Stimulated activated CD8-positive, alpha-beta memory T cell treated with anti-CD3 and anti-CD28 coated beads, Interleukin-7, amount 100 ng/mL, for 1 hour (primary cell): Measurements from ENCODE around the gene CTNND2.
"Not testable (repeated sequence)": the region's sequence is repeated elsewhere in the genome, so short reads cannot be mapped to it uniquely, and the experiment has no call there.

Experiments
- DNase-seq, 2 donors: peaks; one replicate each; pipeline ENCODE4 v3.0.0-alpha.2; 2020; ENCODE audit warnings: low read depth in 2 of 2

The CTNND2 gene

GRCh38 chr5:11319836-11320580 lies 584.2 kb downstream of the CTNND2 start:
- no peak for DNase-seq

GRCh38 chr5:11313694-11314093 lies 590.6 kb downstream of the CTNND2 start:
- DNase-seq: not testable (repeated sequence)

GRCh38 chr5:11311731-11312130 lies 592.5 kb downstream of the CTNND2 start:
- no peak for DNase-seq

GRCh38 chr5:11311272-11311671 lies 593.0 kb downstream of the CTNND2 start:
- DNase-seq: no peak

- DNase-seq: no peak
These were observed 594.1 kb downstream of the CTNND2 start for GRCh38 chr5:11310158-11310557.

- DNase-seq: no peak
These were observed 597.9 kb downstream of the CTNND2 start for GRCh38 chr5:11306365-11306764.

GRCh38 chr5:11305245-11305644 lies 599.0 kb downstream of the CTNND2 start:
- no peak for DNase-seq

DNA sequence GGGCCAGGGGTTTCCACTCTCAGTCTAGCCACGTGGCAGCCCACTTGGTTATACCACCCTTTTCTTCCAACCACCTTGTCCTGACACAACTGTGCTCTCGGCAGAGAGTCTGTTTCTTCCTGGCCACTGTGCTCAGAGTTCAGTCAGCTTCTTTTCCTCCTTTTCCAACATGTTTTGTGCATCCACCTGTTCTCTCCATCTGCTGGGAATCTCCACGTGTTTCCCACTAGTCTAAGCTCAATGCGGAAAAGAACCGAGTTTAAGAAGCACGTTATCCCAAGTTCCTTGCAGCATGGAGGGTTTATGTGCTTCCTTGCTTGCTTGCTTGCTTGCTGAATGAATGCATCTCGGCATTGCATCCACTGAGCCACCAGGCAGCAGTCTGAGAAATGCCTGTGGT lies 599.6 kb downstream of the CTNND2 start:
- DNase-seq: no peak

DNA sequence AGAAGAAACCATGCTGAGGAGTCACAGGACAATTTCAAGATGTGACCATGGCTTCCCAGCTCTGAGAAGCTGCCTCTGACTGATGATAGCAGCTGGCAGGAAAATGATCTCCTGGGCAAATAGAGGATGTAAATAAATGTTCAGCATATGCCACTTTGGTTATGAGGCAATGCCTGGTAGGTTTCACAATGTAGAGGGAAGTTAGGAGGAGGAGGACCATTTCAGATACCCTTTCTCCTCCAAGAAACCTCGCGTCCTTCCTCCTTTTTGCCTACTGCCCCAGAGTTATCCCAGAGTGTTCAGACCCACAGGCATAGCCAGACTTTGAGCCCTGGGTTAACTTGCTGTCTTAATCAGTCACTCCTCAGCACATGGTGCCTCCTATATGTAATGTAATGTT lies 601.6 kb downstream of the CTNND2 start:
- DNase-seq: no peak

DNA sequence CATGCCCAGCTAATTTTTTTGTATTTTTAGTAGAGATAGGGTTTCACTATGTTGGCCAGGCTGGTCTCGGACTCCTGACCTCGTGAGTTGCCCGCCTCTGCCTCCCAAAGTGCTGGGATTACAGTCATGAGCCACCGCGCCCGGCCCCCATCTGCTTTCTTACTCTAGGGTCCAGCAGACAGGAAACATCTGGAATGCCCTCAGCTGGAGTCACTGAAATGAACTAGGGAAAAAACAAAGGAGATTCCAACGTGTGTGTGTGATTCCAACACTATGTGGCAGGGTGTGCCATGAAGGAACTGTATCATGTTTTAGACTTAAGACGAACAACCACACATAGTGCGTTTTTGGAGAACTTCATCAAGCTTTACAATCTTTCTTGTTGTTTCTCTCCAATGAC lies 603.1 kb downstream of the CTNND2 start:
- no peak for DNase-seq

DNA sequence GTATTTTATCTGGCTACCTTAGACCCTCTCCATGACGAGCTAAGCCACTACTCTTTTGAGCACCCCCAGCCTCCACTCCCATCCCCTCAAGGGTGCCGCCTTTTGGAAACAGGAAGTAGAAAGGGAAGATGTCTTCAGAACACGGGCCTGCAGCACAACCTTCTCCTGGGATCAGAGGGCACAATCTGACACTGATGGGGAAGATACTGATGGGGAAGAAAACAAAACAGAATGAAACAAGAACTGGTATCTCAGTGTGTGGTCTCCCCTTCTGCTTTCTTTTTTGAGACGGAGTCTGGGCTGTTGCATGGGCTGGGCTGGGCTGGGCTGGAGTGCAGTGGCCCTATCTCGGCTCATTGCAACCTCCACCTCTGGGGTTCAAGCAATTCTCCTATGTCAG lies 603.5 kb downstream of the CTNND2 start:
- DNase-seq: no peak

- DNase-seq: no peak
These were observed 605.4 kb downstream of the CTNND2 start for GRCh38 chr5:11298877-11299276.

DNA sequence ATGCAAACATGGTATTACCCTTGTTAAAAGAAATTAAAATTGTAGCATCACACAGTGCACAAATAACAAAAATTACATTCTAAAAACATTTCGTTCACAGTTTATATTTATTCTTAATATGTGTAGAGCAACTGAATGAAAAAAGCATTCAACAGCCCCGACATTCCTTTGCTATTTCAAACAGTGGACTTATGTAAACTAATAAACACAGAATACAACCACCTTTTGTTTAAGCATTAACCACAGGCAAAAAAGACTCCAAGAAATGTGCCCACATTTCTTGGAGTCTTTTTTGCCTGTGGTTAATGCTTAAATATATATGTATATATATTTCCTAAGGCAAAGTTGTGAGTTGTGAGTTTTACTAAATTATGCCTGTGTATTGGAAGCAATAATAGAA lies 610.7 kb downstream of the CTNND2 start:
- no peak for DNase-seq

DNA sequence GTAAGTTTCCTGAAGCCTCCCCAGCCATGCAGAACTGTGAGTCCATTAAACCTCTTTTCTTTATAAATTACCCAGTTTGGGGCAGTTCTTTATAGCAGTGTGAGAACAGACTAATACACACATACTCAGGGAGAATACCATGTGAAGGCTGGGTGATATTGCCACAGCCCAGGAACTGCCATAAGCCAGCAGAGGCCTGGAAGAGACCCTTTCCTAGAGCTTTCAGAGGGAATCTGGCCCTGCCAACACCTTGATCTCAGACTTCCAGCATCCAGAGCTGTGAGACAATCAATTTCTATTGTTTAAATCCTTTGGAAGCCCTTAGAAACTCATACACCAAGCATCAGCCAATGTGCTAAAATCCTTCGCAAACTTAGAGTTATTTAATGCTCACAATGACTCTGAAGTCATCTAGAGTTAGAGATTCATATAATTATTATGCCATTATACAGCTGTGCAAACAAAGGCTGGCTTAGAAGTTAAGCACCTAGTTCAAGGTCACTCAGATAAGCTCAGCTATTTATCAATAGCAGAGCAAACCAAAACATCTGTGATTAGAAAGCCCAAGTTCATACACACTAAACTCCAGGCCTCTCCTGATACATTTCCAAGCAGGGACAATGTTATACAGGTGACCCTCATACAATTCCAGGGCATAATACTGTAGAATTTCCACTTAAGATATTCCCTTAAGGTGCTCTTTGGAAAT lies 611.4 kb downstream of the CTNND2 start:
- DNase-seq: no peak

GRCh38 chr5:11289733-11290132 lies 614.5 kb downstream of the CTNND2 start:
- DNase-seq: no peak

GRCh38 chr5:11289208-11289607 lies 615.0 kb downstream of the CTNND2 start:
- no peak for DNase-seq

DNA sequence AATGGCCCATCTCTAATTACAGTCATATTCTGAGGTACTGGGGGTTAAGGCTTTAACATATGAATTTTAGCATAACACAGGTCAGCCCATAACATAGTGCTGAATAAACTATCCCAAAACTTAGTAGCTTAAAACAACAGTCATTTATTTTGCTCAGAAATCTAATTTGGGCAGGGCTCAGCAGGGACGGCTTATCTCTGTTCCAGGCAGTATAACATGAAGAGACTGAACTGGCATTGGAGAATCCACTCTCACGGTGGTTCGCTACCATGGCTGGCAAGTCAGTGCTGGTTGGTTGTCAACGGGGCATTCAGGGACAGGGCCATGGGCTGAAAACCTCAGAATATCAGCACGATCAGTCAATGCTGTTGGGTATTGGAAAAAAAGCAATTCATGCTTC lies 622.4 kb downstream of the CTNND2 start:
- DNase-seq: no peak

DNA sequence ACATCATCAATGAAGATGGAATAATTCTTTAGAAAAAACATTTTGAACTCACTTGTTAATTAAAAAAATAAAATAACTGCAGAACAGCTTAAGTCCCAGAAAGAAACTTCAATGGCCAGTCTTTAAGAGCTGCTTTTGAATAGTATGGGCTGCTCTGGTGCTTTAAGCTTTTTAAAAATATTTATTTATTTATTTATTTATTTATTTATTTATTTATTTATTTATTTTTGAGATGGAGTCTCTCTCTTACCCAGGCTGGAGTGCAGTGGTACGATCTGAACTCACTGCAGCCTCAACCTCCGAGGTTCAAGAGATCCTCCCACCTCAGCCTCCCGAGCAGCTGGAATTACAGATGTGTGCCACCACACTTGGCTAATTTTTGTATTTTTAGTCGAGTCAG lies 626.9 kb downstream of the CTNND2 start:
- DNase-seq: no peak

DNA sequence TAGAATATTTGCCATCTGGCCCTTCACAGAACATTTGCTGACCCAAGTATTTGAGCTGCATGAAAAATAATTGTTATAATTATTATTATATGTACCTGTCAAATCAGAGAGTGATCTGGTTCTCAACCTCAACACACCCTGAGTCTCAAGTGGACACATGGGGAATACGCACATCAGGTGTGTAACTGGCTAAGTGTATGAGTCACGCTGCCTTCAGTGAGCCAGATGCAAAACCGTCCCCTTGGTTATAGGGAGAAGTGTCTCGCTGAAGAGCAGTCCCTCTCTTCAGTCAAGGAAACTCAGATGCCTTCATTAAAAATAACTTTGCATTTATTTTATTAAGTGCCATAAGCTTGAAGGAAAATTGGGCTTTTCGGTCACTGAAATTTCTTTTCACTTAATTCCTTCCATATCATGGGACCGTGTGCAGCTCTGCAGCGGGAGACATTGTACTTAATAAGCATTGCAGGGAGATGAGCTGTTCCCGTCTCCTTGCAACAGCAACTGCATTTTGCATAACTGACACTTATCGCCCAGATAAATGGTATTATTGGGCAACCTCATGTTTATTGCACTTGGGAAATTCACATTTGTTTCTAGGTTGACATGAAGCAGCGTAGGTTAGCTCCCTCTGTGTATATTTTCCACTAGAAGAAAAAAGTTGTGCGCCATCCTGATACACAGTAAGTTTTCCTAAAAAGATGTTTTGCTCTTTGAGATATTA lies 630.9 kb downstream of the CTNND2 start:
- DNase-seq: no peak

DNA sequence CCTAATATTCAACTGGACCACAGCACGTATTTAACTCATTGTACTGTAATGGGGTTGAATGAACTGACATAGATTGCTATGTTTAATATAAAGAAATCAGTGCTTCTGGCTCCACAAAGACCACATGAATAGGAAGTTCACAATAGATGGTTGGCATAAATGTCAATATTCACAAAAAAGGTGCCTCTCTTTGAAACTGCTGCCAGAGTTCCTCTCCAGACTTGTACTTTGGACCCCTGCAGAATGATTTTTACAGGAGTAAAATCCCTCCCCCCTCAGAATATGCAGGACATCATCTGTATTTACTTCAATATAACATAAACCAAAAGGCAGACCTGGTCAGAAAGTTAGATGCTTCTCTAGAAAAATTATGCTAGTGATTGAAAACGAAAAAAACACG lies 634.7 kb downstream of the CTNND2 start:
- no peak for DNase-seq

DNA sequence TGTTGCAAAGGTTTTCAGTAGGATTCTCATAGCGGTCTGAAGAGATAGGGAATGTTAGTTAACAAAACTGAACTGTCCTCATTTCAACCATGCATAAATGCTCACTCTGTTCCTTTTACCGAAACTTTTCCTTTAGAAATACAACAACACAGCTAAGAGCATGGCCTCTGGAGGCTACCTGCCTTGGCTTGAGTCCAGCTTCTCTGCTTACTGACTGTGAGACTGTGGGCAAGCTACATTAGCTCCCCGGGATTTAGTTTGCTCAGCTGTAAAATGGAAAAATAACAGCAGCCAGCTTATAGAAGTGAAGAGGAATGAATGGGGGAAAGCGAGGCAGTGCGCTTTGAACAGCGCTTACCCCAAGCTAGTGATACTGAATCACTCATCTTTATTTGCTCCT lies 635.4 kb downstream of the CTNND2 start:
- DNase-seq: no peak

GRCh38 chr5:11266331-11266730 lies 637.9 kb downstream of the CTNND2 start:
- DNase-seq: no peak

GRCh38 chr5:11261241-11261640 lies 643.0 kb downstream of the CTNND2 start:
- DNase-seq: no peak
